ENCODE measurements around the gene TINAG. TPM values are rescaled to one million over a fixed set of nuclear protein-coding genes. Genes with fewer than 3 reads are reported as not detected.

TINAG gene
- total and polyA plus RNA-seq, 10 of the 15 experiments (the other 5 are each of a cell fraction or from before 2014, with no cell fraction given), result 0.26 to 7.7 (median 0.95) TPM

- TF ChIP-seq, protein P1, sequence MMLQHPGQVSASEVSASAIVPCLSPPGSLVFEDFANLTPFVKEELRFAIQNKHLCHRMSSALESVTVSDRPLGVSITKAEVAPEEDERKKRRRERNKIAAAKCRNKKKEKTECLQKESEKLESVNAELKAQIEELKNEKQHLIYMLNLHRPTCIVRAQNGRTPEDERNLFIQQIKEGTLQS (IDR thresholded peaks at IDR 0.05; ENCODE audit: borderline replicate concordance, extremely low read depth, low read depth, low read length), result no peak
- TF ChIP-seq NFYB (IDR thresholded peaks at IDR 0.05; ENCODE audit: insufficient read depth, low read depth, low read length), result no peak
Observed at GRCh38 chr6:54274383-54274782, 33.9 kb upstream of the TINAG start (continued).

GRCh38 chr6:54282186-54282585 lies 26.1 kb upstream of the TINAG start:
- no peak for TF ChIP-seq ZNF24 (IDR thresholded peaks at IDR 0.05)
- TF ChIP-seq CBX5 (IDR thresholded peaks at IDR 0.05; ENCODE audit: low read depth), result no peak
- TF ChIP-seq, protein P2, sequence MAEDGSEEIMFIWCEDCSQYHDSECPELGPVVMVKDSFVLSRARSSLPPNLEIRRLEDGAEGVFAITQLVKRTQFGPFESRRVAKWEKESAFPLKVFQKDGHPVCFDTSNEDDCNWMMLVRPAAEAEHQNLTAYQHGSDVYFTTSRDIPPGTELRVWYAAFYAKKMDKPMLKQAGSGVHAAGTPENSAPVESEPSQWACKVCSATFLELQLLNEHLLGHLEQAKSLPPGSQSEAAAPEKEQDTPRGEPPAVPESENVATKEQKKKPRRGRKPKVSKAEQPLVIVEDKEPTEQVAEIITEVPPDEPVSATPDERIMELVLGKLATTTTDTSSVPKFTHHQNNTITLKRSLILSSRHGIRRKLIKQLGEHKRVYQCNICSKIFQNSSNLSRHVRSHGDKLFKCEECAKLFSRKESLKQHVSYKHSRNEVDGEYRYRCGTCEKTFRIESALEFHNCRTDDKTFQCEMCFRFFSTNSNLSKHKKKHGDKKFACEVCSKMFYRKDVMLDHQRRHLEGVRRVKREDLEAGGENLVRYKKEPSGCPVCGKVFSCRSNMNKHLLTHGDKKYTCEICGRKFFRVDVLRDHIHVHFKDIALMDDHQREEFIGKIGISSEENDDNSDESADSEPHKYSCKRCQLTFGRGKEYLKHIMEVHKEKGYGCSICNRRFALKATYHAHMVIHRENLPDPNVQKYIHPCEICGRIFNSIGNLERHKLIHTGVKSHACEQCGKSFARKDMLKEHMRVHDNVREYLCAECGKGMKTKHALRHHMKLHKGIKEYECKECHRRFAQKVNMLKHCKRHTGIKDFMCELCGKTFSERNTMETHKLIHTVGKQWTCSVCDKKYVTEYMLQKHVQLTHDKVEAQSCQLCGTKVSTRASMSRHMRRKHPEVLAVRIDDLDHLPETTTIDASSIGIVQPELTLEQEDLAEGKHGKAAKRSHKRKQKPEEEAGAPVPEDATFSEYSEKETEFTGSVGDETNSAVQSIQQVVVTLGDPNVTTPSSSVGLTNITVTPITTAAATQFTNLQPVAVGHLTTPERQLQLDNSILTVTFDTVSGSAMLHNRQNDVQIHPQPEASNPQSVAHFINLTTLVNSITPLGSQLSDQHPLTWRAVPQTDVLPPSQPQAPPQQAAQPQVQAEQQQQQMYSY (CRISPR knock-in tag; IDR thresholded peaks at IDR 0.05), result no peak
- no peak for TF ChIP-seq RFX5 (IDR thresholded peaks at IDR 0.05; ENCODE audit: low read depth, low read length)
- no peak for TF ChIP-seq BRCA1 (IDR thresholded peaks at IDR 0.05; ENCODE audit: low read depth, low read length)
- TF ChIP-seq SREBF1 (IDR thresholded peaks at IDR 0.05; ENCODE audit: low read length), result no peak
- in situ Hi-C loops (cut with MboI), result no loop called here
- FAIRE-seq, result no peak
- ChIA-PET RAD21 (ENCODE audit: unreplicated experiment) (interaction anchor here (1.1 kb wide), 1 partner anchor 19 kb away, joined by 3 read pairs; no protein-coding TSS in a partner anchor), POLR2A (no interaction called here), CTCF (interaction anchor here (0.6 to 1.4 kb wide), 2 partner anchors 9 to 1011 kb away, joined by 3 to 4 read pairs; no protein-coding TSS in a partner anchor), SMC1A (ENCODE audit: uncharacterized antibody, unreplicated experiment) (no interaction called here)
- H3K9ac ChIP-seq (ENCODE audit: control insufficient read depth, insufficient read depth, low read length), result no peak overlapping the region
- no peak for DNase-seq (ENCODE audit: low read depth, low spot score)
- no peaks in the 10 kb centered on the region for H3K9me3 ChIP-seq (replicated peaks; ENCODE audit: control insufficient read depth, insufficient read depth, low read length)
- intact Hi-C loops (cut with micrococcal nuclease; ENCODE audit: unreplicated experiment), result no loop called here
- no peak overlapping the region for H2AFZ ChIP-seq (ENCODE audit: control insufficient read depth, low read depth, low read length)
- no peaks in the 10 kb centered on the region for H3K4me1 ChIP-seq (ENCODE audit: control insufficient read depth, insufficient read depth, low read length)
- H3K27me3 ChIP-seq (replicated peaks in 1 of 2; ENCODE audit: control insufficient read depth in 2 of 2, insufficient read depth in 2 of 2, low read length in 1 of 2), result no peaks in the 10 kb centered on the region
- H3K79me2 ChIP-seq (ENCODE audit: control insufficient read depth, insufficient read depth, low read length), result no peaks in the 10 kb centered on the region
- ATAC-seq, result peak; percentile 76
- no peaks in the 10 kb centered on the region for H4K20me1 ChIP-seq (ENCODE audit: control insufficient read depth, insufficient read depth)
- BruUV-seq (replicated peaks), result no TSS peak
- H3K4me2 ChIP-seq (ENCODE audit: control insufficient read depth, insufficient read depth), result no peak overlapping the region
- WGBS (ENCODE audit: insufficient coverage, insufficient replicate concordance, low lambda C conversion rate, missing lambda C conversion rate), result 0% methylated on average over 1 of the region's 1 CpG
- H3K36me3 ChIP-seq (ENCODE audit: control insufficient read depth in 2 of 2, insufficient read depth in 2 of 2, low read length in 1 of 2), result no peaks in the 10 kb centered on the region
- H3K4me3 ChIP-seq, result no peak overlapping the region
- H3K27ac ChIP-seq (ENCODE audit: control insufficient read depth, insufficient read depth), result no peak overlapping the region
